Renal cortex interstitium (tissue), 11 donors: ENCODE results near the gene PDE4D. TPM values are rescaled to one million over a fixed set of nuclear protein-coding genes. Genes with fewer than 3 reads are reported as not detected.

Experiments used
- DNase-seq, 11 donors: peaks; one replicate each; pipeline ENCODE4 v3.0.0-alpha.2; 2013; ENCODE audit warnings: low read depth in 9 of 11, low spot score in 4 of 11; ENCODE audit errors: extremely low read depth in 1 of 11
- polyA plus RNA-seq, 3 donors: library from polyadenylated mRNA; unstranded; fragments of 120-200 nt; gene quantifications; one replicate each; pipeline ENCODE4 v1.2.1, GENCODE V29; 2013; ENCODE audit not compliant: insufficient read length in 3 of 3

PDE4D gene
- polyA plus RNA-seq, 3 donors, result 18.6 to 43.9 (median 21.4) TPM

GRCh38 chr5:59358005-59358861 lies 535.3 kb downstream of the PDE4D start:
- no peak for DNase-seq

- DNase-seq, result no peak
Measured at GRCh38 chr5:59357381-59357977, 536.0 kb downstream of the PDE4D start.

GRCh38 chr5:59356813-59357380 lies 536.6 kb downstream of the PDE4D start:
- DNase-seq, result no peak

- DNase-seq, result no peak
Measured at GRCh38 chr5:59354811-59355210, 538.7 kb downstream of the PDE4D start.

- DNase-seq, result no peak
Measured at GRCh38 chr5:59354274-59354673, 539.3 kb downstream of the PDE4D start.

GRCh38 chr5:59351076-59351794 lies 542.3 kb downstream of the PDE4D start:
- DNase-seq, result peak in 2 of 11 donors; percentile 34 to 45

- DNase-seq, result no peak
Measured at GRCh38 chr5:59348189-59348588, 545.3 kb downstream of the PDE4D start.

GRCh38 chr5:59346982-59347381 lies 546.5 kb downstream of the PDE4D start:
- DNase-seq, result peak in 3 of 11 donors; percentile 26 to 40 (median 39)

- no peak for DNase-seq
Measured at GRCh38 chr5:59346514-59346913, 547.0 kb downstream of the PDE4D start.

GRCh38 chr5:59342181-59342580 lies 551.3 kb downstream of the PDE4D start:
- no peak for DNase-seq

GRCh38 chr5:59341760-59342159 lies 551.8 kb downstream of the PDE4D start:
- no peak for DNase-seq

GRCh38 chr5:59341155-59341554 lies 552.4 kb downstream of the PDE4D start:
- no peak for DNase-seq

GRCh38 chr5:59340637-59341036 lies 552.9 kb downstream of the PDE4D start:
- DNase-seq, result no peak

- DNase-seq, result no peak
Measured at GRCh38 chr5:59337240-59337639, 556.3 kb downstream of the PDE4D start.

GRCh38 chr5:59335544-59335943 lies 558.0 kb downstream of the PDE4D start:
- no peak for DNase-seq

- no peak for DNase-seq
Measured at GRCh38 chr5:59333416-59333815, 560.1 kb downstream of the PDE4D start.

- no peak for DNase-seq
Measured at GRCh38 chr5:59332236-59332973, 561.1 kb downstream of the PDE4D start.

GRCh38 chr5:59330680-59331079 lies 562.8 kb downstream of the PDE4D start:
- no peak for DNase-seq

- DNase-seq, result peak in 6 of 11 donors; percentile 33 to 58 (median 46)
Measured at GRCh38 chr5:59328709-59329296, 564.7 kb downstream of the PDE4D start.
